Fibroblast of lung (primary cell): ENCODE measurements around the gene KATNAL2. TPM values are rescaled to one million over a fixed set of nuclear protein-coding genes. Genes with fewer than 3 reads are reported as not detected.

Experiments used
- DNase-seq, 2 donors: peaks; one replicate each; pipeline versions ENCODE4 v3.0.0 to v3.0.0-alpha.2; 2010; ENCODE audit warnings: low read depth in 2 of 2
- H2AFZ ChIP-seq: 2 replicates; pipeline ENCODE4 v1.5.1; 2012; ENCODE audit warnings: low read length, control low read depth, inconsistent platforms
- H3K27ac ChIP-seq: 2 replicates; pipeline ENCODE4 v1.5.1; 2011; ENCODE audit warnings: low read length, control low read depth; ENCODE audit not compliant: insufficient read depth
- H3K27me3 ChIP-seq: 2 replicates; pipeline ENCODE4 v1.5.1; 2011; ENCODE audit warnings: mild to moderate bottlenecking, low read length; ENCODE audit not compliant: control insufficient read depth, insufficient read depth
- H3K36me3 ChIP-seq: 2 replicates; pipeline ENCODE4 v1.5.1; 2011; ENCODE audit warnings: low read length; ENCODE audit not compliant: control insufficient read depth, insufficient read depth
- H3K4me1 ChIP-seq: 2 replicates; pipeline ENCODE4 v1.5.1; 2011; ENCODE audit warnings: low read length; ENCODE audit not compliant: control insufficient read depth, insufficient read depth; ENCODE audit errors: extremely low read depth
- H3K4me2 ChIP-seq: 2 replicates; pipeline ENCODE4 v1.5.1; 2011; ENCODE audit warnings: low read length, control low read depth; ENCODE audit not compliant: insufficient read depth; ENCODE audit errors: extremely low read depth
- H3K4me3 ChIP-seq, 4 experiments: fragments of 200-600 bp in 1 of 4; sonication (generic) in 1 of 4; replicated peaks in 1 of 4; 2 replicates each; pipeline ENCODE4 v1.5.1; 2011 to 2016; ENCODE audit warnings: low read length in 4 of 4, low read depth in 3 of 4, mild to moderate bottlenecking in 3 of 4, control low read depth in 2 of 4, inconsistent platforms in 1 of 4, mixed read lengths in 1 of 4; ENCODE audit not compliant: insufficient read depth in 1 of 4; ENCODE audit errors: control extremely low read depth in 1 of 4
- H3K79me2 ChIP-seq: 2 replicates; pipeline ENCODE4 v1.5.1; 2012; ENCODE audit warnings: mild to moderate bottlenecking, low read length, inconsistent platforms; ENCODE audit not compliant: control insufficient read depth, insufficient read depth
- H3K9ac ChIP-seq: 2 replicates; pipeline ENCODE4 v1.5.1; 2011; ENCODE audit warnings: mild to moderate bottlenecking, low read length, control low read depth; ENCODE audit not compliant: insufficient read depth
- H3K9me3 ChIP-seq: 2 replicates; pipeline ENCODE4 v1.5.1; 2012; ENCODE audit warnings: low read depth, low read length; ENCODE audit not compliant: control insufficient read depth, insufficient read depth
- H4K20me1 ChIP-seq: 2 replicates; pipeline ENCODE4 v1.5.1; 2011; ENCODE audit warnings: low read length; ENCODE audit not compliant: control insufficient read depth, insufficient read depth; ENCODE audit errors: extremely low read depth
- EZH2 ChIP-seq: IDR thresholded peaks from 2 replicates; pipeline ENCODE4 v1.5.1; 2012; ENCODE audit warnings: low read length, control low read depth, mild to moderate bottlenecking; ENCODE audit errors: missing control alignments
- polyA plus RNA-seq, 2 donors: library from polyadenylated mRNA; depleted of rRNA in 1 of 2; stranded (reverse) in 1 of 2; unstranded in 1 of 2; fragments of >200 nt; gene quantifications; 2 replicates each; pipeline ENCODE4 v1.2.1, GENCODE V29; 2011 to 2012; ENCODE audit warnings: missing spikeins in 1 of 2
- total RNA-seq: library from RNA; depleted of rRNA; stranded (reverse); fragments of >200 nt; gene quantifications from 2 replicates; pipeline ENCODE4 v1.2.1, GENCODE V29; 2014
- TF ChIP-seq, protein P1 (sequence below), 2 donors: IDR thresholded peaks in 1 of 2; conservative IDR thresholded peaks in 1 of 2; 1 replicate in 1 of 2; 2 replicates in 1 of 2; pipeline ENCODE4 v1.5.1; 2011 to 2012; ENCODE audit warnings: low read length in 2 of 2, control low read depth in 1 of 2, inconsistent platforms in 1 of 2, low read depth in 1 of 2, mild to moderate bottlenecking in 1 of 2

The KATNAL2 gene
- total and polyA plus RNA-seq, 2 donors (not counting 1 experiment from before 2014, with no cell fraction given), result 1.8 to 3.8 TPM

DNA sequence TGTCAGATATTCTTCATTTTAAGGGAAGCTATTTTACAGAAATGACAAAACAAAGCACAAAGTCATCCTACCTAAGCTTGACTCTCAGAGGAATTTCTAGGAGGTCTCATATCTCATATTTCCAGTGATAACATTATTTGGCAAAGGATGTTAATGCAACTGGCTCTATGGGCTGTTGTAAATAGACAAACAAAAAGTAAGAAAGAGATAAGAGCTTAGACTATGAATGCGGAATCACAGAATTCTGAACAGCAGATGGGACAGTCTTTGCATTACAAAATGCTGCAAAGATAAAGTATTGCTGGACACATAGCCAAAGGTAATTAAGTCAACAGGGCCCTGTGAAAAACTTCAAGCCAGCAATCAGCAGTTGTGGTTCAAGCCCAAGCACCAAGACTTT is 24.0 kb upstream of the KATNAL2 start:
- no peak overlapping the region for H3K27ac ChIP-seq
- H4K20me1 ChIP-seq, result no peaks in the 10 kb centered on the region
- peaks cover 4% of the 10 kb centered on the region for H3K79me2 ChIP-seq

DNA sequence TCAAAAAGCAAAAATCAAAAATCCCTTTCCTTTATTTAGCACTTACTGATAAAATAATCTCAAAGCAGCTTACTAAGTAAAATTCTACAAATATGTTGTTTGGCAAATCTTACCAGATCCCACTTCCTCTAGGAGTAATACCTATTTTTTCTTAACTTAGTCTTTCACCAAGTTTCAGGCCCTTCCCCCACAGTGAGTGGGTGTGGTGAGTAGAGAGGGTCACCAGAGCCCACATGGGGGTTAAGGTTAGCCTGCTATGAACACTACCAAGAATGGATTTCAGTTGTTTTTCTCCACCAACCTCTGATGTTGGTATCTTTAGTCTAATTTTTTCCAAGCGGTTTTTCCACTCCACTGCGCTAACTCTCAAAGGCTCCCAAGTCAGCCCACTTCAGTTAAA is 23.3 kb upstream of the KATNAL2 start:
- no peak overlapping the region for H3K27ac ChIP-seq
- H3K4me1 ChIP-seq, result no peaks in the 10 kb centered on the region
- no peaks in the 10 kb centered on the region for H3K9me3 ChIP-seq
- TF ChIP-seq, protein P1, sequence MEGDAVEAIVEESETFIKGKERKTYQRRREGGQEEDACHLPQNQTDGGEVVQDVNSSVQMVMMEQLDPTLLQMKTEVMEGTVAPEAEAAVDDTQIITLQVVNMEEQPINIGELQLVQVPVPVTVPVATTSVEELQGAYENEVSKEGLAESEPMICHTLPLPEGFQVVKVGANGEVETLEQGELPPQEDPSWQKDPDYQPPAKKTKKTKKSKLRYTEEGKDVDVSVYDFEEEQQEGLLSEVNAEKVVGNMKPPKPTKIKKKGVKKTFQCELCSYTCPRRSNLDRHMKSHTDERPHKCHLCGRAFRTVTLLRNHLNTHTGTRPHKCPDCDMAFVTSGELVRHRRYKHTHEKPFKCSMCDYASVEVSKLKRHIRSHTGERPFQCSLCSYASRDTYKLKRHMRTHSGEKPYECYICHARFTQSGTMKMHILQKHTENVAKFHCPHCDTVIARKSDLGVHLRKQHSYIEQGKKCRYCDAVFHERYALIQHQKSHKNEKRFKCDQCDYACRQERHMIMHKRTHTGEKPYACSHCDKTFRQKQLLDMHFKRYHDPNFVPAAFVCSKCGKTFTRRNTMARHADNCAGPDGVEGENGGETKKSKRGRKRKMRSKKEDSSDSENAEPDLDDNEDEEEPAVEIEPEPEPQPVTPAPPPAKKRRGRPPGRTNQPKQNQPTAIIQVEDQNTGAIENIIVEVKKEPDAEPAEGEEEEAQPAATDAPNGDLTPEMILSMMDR (conservative IDR thresholded peaks at IDR 0.05 in 1 of 2, IDR thresholded peaks at IDR 0.05 in 1 of 2; ENCODE audit: low read depth in 1 of 2, low read length in 2 of 2), result no peak
- TF ChIP-seq EZH2, result no peak
- no peaks in the 10 kb centered on the region for H3K27me3 ChIP-seq
- no peak for DNase-seq
- no peaks in the 10 kb centered on the region for H3K36me3 ChIP-seq
- H3K4me2 ChIP-seq, result no peak overlapping the region
- no peaks in the 10 kb centered on the region for H4K20me1 ChIP-seq
- H2AFZ ChIP-seq, result no peak overlapping the region
- peaks cover 4% of the 10 kb centered on the region for H3K79me2 ChIP-seq
- H3K4me3 ChIP-seq, result no peak overlapping the region
- H3K9ac ChIP-seq, result no peak overlapping the region

More for the DNA sequence above, 24.0 kb upstream of the KATNAL2 start:
- no peak for TF ChIP-seq EZH2
- TF ChIP-seq, protein P1 (conservative IDR thresholded peaks at IDR 0.05 in 1 of 2, IDR thresholded peaks at IDR 0.05 in 1 of 2; ENCODE audit: low read depth in 1 of 2, low read length in 2 of 2), result no peak
- Histone ChIP-seq H3K4me3 (no peak overlapping the region), H3K4me1 (no peaks in the 10 kb centered on the region), H2AFZ (no peak overlapping the region), H3K36me3 (no peaks in the 10 kb centered on the region), H3K27me3 (no peaks in the 10 kb centered on the region), H3K9ac (no peak overlapping the region), H3K4me2 (no peak overlapping the region), H3K9me3 (peaks cover 3% of the 10 kb centered on the region)
- DNase-seq, result no peak

DNA sequence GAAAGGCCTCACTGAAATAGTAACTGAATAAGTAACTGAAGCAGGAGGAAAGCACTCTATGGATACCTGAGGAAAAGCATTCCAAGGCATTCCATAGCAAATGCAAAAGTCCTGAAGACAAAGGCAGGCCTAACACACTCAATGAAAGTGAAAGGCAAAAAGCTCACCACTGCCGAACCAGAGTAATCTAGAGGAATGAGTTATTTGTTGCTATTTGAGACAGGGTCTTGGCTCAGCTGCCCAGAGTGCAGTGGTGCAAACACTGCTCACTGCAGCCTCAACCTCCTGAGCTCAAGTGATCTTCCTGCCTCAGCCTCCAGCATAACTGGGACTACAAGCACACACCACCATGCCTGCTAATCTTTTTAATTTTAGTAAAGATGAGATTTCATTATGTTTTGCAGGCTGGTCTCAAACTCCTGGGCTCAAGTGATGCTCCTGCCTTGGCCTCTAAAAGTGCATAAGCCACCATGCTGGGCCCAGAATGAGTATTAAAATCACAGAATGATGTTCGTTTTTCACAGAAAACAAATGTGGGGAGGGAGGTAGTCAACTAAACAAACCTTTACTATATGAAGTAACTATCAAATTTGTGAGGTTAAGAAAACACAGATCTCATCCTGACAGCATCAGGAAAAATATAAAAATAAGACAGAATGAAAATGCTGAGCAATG is 18.0 kb upstream of the KATNAL2 start:
- Histone ChIP-seq H3K36me3 (no peaks in the 10 kb centered on the region), H3K27me3 (no peaks in the 10 kb centered on the region), H3K4me3 (no peak overlapping the region), H4K20me1 (no peaks in the 10 kb centered on the region), H3K27ac (no peak overlapping the region), H3K9ac (no peak overlapping the region), H3K4me2 (no peak overlapping the region), H3K9me3 (no peaks in the 10 kb centered on the region), H3K4me1 (no peaks in the 10 kb centered on the region), H3K79me2 (peaks cover 2% of the 10 kb centered on the region), H2AFZ (no peak overlapping the region)
- peak; percentile 13 to 19 for DNase-seq
- TF ChIP-seq, protein P1 (conservative IDR thresholded peaks at IDR 0.05 in 1 of 2, IDR thresholded peaks at IDR 0.05 in 1 of 2; ENCODE audit: low read depth in 1 of 2, low read length in 2 of 2), result no peak
- no peak for TF ChIP-seq EZH2
